ENCODE data around the gene ADAM8.
"Not testable (repeated sequence)": the region's sequence is repeated elsewhere in the genome, so short reads cannot be mapped to it uniquely, and the experiment has no call there.

ADAM8 gene

GRCh38 chr10:133266056-133266795, 10.4 kb downstream of the ADAM8 start:
- no peak for DNase-seq

GRCh38 chr10:133265052-133265451, 11.6 kb downstream of the ADAM8 start:
- DNase-seq: not testable (repeated sequence)

GRCh38 chr10:133264461-133264860, 12.2 kb downstream of the ADAM8 start:
- DNase-seq: no peak

- no peak for DNase-seq
Observed at GRCh38 chr10:133263674-133264073, 13.0 kb downstream of the ADAM8 start.

GRCh38 chr10:133262696-133263095, 14.0 kb downstream of the ADAM8 start:
- DNase-seq: peak; percentile 14

- DNase-seq: peak; percentile 9
Observed at GRCh38 chr10:133261726-133262325, 14.8 kb downstream of the ADAM8 start.

- peak; percentile 8 for DNase-seq
Observed at GRCh38 chr10:133260895-133261725, 15.6 kb downstream of the ADAM8 start.

GRCh38 chr10:133259602-133259989, 17.1 kb downstream of the ADAM8 start:
- DNase-seq: no peak

GRCh38 chr10:133258818-133259601, 17.7 kb downstream of the ADAM8 start:
- DNase-seq: no peak

GRCh38 chr10:133258066-133258817, 18.4 kb downstream of the ADAM8 start:
- no peak for DNase-seq

GRCh38 chr10:133257489-133258065, 19.1 kb downstream of the ADAM8 start:
- no peak for DNase-seq

- no peak for DNase-seq
Observed at GRCh38 chr10:133255323-133255722, 21.3 kb downstream of the ADAM8 start.

GRCh38 chr10:133254421-133255120, 22.1 kb downstream of the ADAM8 start:
- no peak for DNase-seq

GRCh38 chr10:133253361-133253955, 23.2 kb downstream of the ADAM8 start:
- DNase-seq: no peak

GRCh38 chr10:133252223-133252552, 24.5 kb downstream of the ADAM8 start:
- DNase-seq: no peak

- DNase-seq: no peak
Observed at GRCh38 chr10:133251388-133252222, 25.1 kb downstream of the ADAM8 start.

GRCh38 chr10:133249975-133250754, 26.5 kb downstream of the ADAM8 start:
- no peak for DNase-seq

GRCh38 chr10:133249094-133249780, 27.4 kb downstream of the ADAM8 start:
- DNase-seq: no peak

Measured in NCI-H1092 treated with DMSO at 0.1 percent for 48 hours (cell line).